C4-2B (cell line): ENCODE measurements around the gene DHX29.

Experiments used
- H3K27ac ChIP-seq: fragments of 450-650 bp; 2 replicates; pipeline ENCODE4 v1.5.1; 2017
- ZFX ChIP-seq: fragments of 450-650 bp; IDR thresholded peaks from 2 replicates; pipeline ENCODE4 v1.6.1; 2017
- TF ChIP-seq, protein P1 (sequence below): fragments of 450-650 bp; conservative IDR thresholded peaks from 2 replicates; pipeline ENCODE4 v1.5.1; 2017; ENCODE audit warnings: mild to moderate bottlenecking

DHX29 gene

GRCh38 chr5:55343609-55344008, 36.1 kb upstream of the DHX29 start:
- H3K27ac ChIP-seq, result no peak overlapping the region

DNA sequence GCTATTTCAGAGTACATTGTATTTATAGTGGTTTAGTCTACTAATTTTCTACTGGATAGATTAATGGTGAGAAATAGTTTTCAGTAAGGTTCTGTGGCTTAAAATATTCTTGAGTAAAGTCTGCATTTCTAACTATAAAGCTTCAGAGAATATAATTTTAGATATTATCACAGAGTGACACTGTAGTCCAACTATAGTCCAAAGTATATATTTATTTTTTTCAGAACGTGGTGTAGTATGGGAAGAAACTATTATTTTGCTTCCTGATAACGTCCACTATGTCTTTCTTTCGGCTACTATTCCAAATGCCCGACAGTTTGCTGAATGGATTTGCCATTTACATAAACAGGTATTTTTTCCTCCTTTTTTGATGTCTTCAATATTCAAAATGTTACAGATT, 35.6 kb upstream of the DHX29 start:
- H3K27ac ChIP-seq, result no peak overlapping the region
- no peak for TF ChIP-seq ZFX
- TF ChIP-seq, protein P1, sequence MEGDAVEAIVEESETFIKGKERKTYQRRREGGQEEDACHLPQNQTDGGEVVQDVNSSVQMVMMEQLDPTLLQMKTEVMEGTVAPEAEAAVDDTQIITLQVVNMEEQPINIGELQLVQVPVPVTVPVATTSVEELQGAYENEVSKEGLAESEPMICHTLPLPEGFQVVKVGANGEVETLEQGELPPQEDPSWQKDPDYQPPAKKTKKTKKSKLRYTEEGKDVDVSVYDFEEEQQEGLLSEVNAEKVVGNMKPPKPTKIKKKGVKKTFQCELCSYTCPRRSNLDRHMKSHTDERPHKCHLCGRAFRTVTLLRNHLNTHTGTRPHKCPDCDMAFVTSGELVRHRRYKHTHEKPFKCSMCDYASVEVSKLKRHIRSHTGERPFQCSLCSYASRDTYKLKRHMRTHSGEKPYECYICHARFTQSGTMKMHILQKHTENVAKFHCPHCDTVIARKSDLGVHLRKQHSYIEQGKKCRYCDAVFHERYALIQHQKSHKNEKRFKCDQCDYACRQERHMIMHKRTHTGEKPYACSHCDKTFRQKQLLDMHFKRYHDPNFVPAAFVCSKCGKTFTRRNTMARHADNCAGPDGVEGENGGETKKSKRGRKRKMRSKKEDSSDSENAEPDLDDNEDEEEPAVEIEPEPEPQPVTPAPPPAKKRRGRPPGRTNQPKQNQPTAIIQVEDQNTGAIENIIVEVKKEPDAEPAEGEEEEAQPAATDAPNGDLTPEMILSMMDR, result no peak

More at GRCh38 chr5:55343609-55344008, 36.1 kb upstream of the DHX29 start:
- TF ChIP-seq, protein P1, result no peak
- no peak for TF ChIP-seq ZFX

GRCh38 chr5:55338810-55339243, 31.3 kb upstream of the DHX29 start:
- no peak overlapping the region for H3K27ac ChIP-seq
- TF ChIP-seq ZFX, result no peak
- TF ChIP-seq, protein P1, result no peak

DNA sequence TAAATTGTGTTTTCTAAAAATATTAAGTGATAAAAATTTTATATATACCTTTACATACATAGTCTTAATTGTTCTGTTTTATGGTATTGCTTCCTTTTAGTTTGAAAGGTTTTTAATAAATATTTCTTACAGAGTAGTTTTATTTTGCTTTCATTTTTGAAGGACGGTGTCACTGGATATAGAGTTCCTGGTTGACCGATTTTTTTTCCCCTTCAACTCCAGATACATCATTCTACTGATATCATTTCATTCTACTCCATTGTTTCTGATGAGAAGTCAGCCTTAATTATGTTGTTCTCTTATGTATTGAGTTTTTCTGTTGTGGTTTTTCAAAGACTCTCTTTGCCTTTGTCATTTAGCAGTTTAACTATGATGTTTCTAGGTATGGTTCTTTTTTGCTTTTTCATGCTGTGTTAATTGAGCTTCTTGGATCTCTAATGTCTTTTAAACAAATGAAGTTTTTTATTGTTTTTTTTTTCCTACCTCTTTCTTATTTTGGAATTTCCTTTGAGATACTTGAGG, 30.7 kb upstream of the DHX29 start:
- H3K27ac ChIP-seq, result no peak overlapping the region
- TF ChIP-seq ZFX, result no peak
- TF ChIP-seq, protein P1, result no peak

GRCh38 chr5:55333811-55334210, 26.3 kb upstream of the DHX29 start:
- no peak overlapping the region for H3K27ac ChIP-seq
- TF ChIP-seq ZFX, result no peak
- TF ChIP-seq, protein P1, result no peak

DNA sequence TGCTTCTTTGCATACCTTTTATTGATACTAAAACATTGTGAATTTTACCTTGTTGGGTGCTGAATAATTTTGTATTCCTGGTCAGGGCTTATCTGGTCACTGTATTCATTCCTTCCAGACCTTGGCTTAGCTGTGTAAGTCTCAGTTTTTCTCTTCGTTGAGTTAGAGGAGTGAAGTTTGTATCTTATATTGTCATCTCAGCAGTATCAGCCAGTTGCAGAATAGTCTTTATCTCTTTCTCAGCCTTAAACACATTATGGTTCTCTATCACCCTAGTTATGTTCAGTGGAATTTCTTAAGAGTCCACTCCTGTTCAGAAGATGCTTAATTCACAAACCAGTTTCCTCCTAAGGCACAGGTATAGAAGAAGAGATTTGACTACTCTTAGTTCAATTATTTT, 25.5 kb upstream of the DHX29 start:
- TF ChIP-seq, protein P1, result no peak
- no peak for TF ChIP-seq ZFX

DNA sequence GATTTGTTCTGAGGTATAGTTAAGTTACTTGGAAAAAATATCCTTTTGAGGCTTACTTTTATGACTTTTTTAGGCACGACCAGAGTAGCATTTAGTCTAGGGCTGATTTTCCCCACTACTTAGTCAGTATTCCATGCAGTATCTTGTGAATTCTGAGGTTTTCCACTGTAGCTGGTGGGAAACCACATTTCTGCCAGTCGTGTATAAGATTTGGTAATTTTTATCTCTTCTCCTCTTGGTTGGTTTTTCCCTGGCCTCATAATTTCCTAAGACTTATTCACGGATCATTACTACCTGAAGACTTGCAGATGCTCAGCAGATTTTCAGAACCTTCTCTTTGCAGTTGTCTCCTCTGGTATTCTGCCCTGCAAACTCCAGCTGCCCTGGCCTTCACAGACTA, 23.8 kb upstream of the DHX29 start:
- H3K27ac ChIP-seq, result no peak overlapping the region
- TF ChIP-seq, protein P1, result no peak
- no peak for TF ChIP-seq ZFX

More for the DNA sequence above, 25.5 kb upstream of the DHX29 start:
- no peak overlapping the region for H3K27ac ChIP-seq
